HepG2 (cell line): ENCODE data around the gene CR1. TPM values are rescaled to one million over a fixed set of nuclear protein-coding genes. Genes with fewer than 3 reads are reported as not detected.

Experiments
- ATAC-seq: fragments of 200-7000 bp; cut with Tn5 transposase; 3 replicates; pipeline ENCODE4 v1.9.1; 2020; ENCODE audit warnings: mild to moderate bottlenecking, moderate library complexity
- BruUV-seq: library from RNA; stranded (reverse); fragments of 400-500 nt; replicated peaks from 2 replicates; lab custom pipeline; 2021; lab: Mats Ljungman, UMichigan
- CTCF ChIA-PET: fragments of 300-600 bp; formaldehyde crosslinking; extraction: SDS; loops from one replicate; lab custom pipeline; 2021; ENCODE audit warnings: low total read pairs, inconsistent platforms, low intra/inter-chr PET ratio; lab: Yijun Ruan, JAX
- POLR2A ChIA-PET: fragments of 350-600 bp; sonication (Branson Sonifier 250); formaldehyde crosslinking; loops from one replicate; lab custom pipeline; 2020; ENCODE audit warnings: antibody characterized with exemption, inconsistent platforms; lab: Yijun Ruan, JAX
- DNase-seq: peaks from one replicate; pipeline ENCODE4 v3.0.0-alpha.2; 2015; ENCODE audit warnings: low spot score
- FAIRE-seq: peaks from 3 replicates; lab custom pipeline; 2011; peaks lifted over from hg19 to GRCh38; lab: Jason Lieb, UNC
- H2AFZ ChIP-seq: one replicate; pipeline ENCODE4 v1.6.1; 2011; ENCODE audit warnings: low read length, inconsistent platforms
- H3K27ac ChIP-seq: fragments of 300-600 bp; 3 replicates; pipeline ENCODE4 v1.8.0; 2011; ENCODE audit warnings: mixed run types, mild to moderate bottlenecking, mixed read lengths, low read length, inconsistent platforms; ENCODE audit not compliant: insufficient read depth; ENCODE audit errors: extremely low read length
- H3K27me3 ChIP-seq, 2 experiments: fragments of 200-600 bp in 1 of 2; 2 replicates in 1 of 2; 3 replicates in 1 of 2; pipeline versions ENCODE4 v1.6.0 to v1.8.0; 2011; ENCODE audit warnings: low read length in 2 of 2, mild to moderate bottlenecking in 2 of 2, moderate library complexity in 2 of 2, inconsistent platforms in 1 of 2; ENCODE audit not compliant: insufficient read depth in 2 of 2, control insufficient read depth in 1 of 2
- H3K36me3 ChIP-seq, 2 experiments: fragments of 200-600 bp in 1 of 2; replicated peaks in 1 of 2; 2 replicates in 1 of 2; 3 replicates in 1 of 2; pipeline versions ENCODE4 v1.5.1 to v1.8.0; 2011; ENCODE audit warnings: low read length in 2 of 2, inconsistent platforms in 1 of 2; ENCODE audit not compliant: insufficient read depth in 2 of 2, control insufficient read depth in 1 of 2
- H3K4me1 ChIP-seq: 2 replicates; pipeline ENCODE4 v1.5.1; 2012; ENCODE audit warnings: low read length, inconsistent platforms; ENCODE audit not compliant: insufficient read depth
- H3K4me2 ChIP-seq: 2 replicates; pipeline ENCODE4 v1.6.0; 2011; ENCODE audit warnings: low read depth, low read length, inconsistent platforms
- H3K4me3 ChIP-seq, 3 experiments: fragments of 200-600 bp in 1 of 3; sonication (generic), shearing (Covaris generic) in 1 of 3; replicated peaks in 1 of 3; 2 replicates each; pipeline ENCODE4 v1.5.1; 2011 to 2016; ENCODE audit warnings: low read length in 3 of 3, inconsistent platforms in 2 of 3, low read depth in 2 of 3, mild to moderate bottlenecking in 2 of 3, control low read depth in 1 of 3, mixed read lengths in 1 of 3; ENCODE audit not compliant: insufficient read depth in 1 of 3
- H3K79me2 ChIP-seq: one replicate; pipeline ENCODE4 v1.6.1; 2011; ENCODE audit warnings: low read length, inconsistent platforms; ENCODE audit not compliant: insufficient read depth
- H3K9ac ChIP-seq: 2 replicates; pipeline ENCODE4 v1.6.0; 2011; ENCODE audit warnings: mild to moderate bottlenecking, low read depth, low read length, inconsistent platforms; ENCODE audit not compliant: insufficient read depth
- H3K9me3 ChIP-seq: 2 replicates; pipeline ENCODE4 v1.5.1; 2012; ENCODE audit warnings: mild to moderate bottlenecking, low read length
- H4K20me1 ChIP-seq: 2 replicates; pipeline ENCODE4 v1.6.0; 2011; ENCODE audit warnings: inconsistent platforms, mild to moderate bottlenecking, low read length, moderate library complexity; ENCODE audit not compliant: insufficient read depth
- BORCS8-MEF2B ChIP-seq: sonication (generic); formaldehyde crosslinking; IDR thresholded peaks from 2 replicates; pipeline ENCODE4 v1.8.0; 2022; ENCODE audit warnings: mild to moderate bottlenecking, missing genetic modification reagents
- CAMTA2 ChIP-seq: sonication (generic); formaldehyde crosslinking; IDR thresholded peaks from 2 replicates; pipeline ENCODE4 v1.4.0; 2020; ENCODE audit warnings: mild to moderate bottlenecking, missing genetic modification reagents, borderline replicate concordance
- CBX5 ChIP-seq: sonication (generic); formaldehyde crosslinking; IDR thresholded peaks from 2 replicates; pipeline ENCODE4 v1.4.0; 2020; ENCODE audit warnings: missing genetic modification reagents, borderline replicate concordance
- CTCF ChIP-seq: sonication (generic); formaldehyde crosslinking; IDR thresholded peaks from 2 replicates; pipeline ENCODE4 v1.5.0; 2020; ENCODE audit warnings: mild to moderate bottlenecking, missing genetic modification reagents, moderate library complexity
- NCOA5 ChIP-seq: sonication (generic); formaldehyde crosslinking; IDR thresholded peaks from 2 replicates; pipeline ENCODE4 v1.4.0; 2020; ENCODE audit warnings: missing genetic modification reagents
- NR0B2 ChIP-seq: sonication (generic); formaldehyde crosslinking; IDR thresholded peaks from 2 replicates; pipeline ENCODE4 v1.4.0; 2020; ENCODE audit warnings: mild to moderate bottlenecking, missing genetic modification reagents
- NR3C1 ChIP-seq: sonication (generic); formaldehyde crosslinking; IDR thresholded peaks from 2 replicates; pipeline ENCODE4 v1.4.0; 2020; ENCODE audit warnings: missing genetic modification reagents
- RAD21 ChIP-seq: fragments of 450-650 bp; formaldehyde crosslinking; IDR thresholded peaks from 2 replicates; pipeline ENCODE4 v1.5.0; 2020; ENCODE audit warnings: mild to moderate bottlenecking
- SIN3B ChIP-seq: fragments of 150-350 bp; IDR thresholded peaks from 2 replicates; pipeline ENCODE4 v1.6.1; 2014; ENCODE audit warnings: low read length
- SMC3 ChIP-seq: IDR thresholded peaks from 2 replicates; pipeline ENCODE4 v1.6.1; 2011; ENCODE audit warnings: low read length, improper control_type of control experiment
- STAG1 ChIP-seq: sonication (generic); formaldehyde crosslinking; IDR thresholded peaks from 2 replicates; pipeline ENCODE4 v1.4.0; 2020; ENCODE audit warnings: missing genetic modification reagents
- ZNF337 ChIP-seq: sonication (generic); formaldehyde crosslinking; IDR thresholded peaks from 2 replicates; pipeline ENCODE4 v1.5.1; 2020; ENCODE audit warnings: missing genetic modification reagents, low read depth, mild to moderate bottlenecking, borderline replicate concordance
- ZNF33A ChIP-seq: sonication (generic); formaldehyde crosslinking; IDR thresholded peaks from 2 replicates; pipeline ENCODE4 v1.5.1; 2020; ENCODE audit warnings: missing genetic modification reagents, mild to moderate bottlenecking, moderate library complexity, borderline replicate concordance
- ZNF569 ChIP-seq: sonication (generic); formaldehyde crosslinking; IDR thresholded peaks from 2 replicates; pipeline ENCODE4 v1.5.0; 2020; ENCODE audit warnings: mild to moderate bottlenecking, missing genetic modification reagents, moderate library complexity, borderline replicate concordance
- ZNF678 ChIP-seq: sonication (generic); formaldehyde crosslinking; IDR thresholded peaks from 2 replicates; pipeline ENCODE4 v1.4.0; 2020; ENCODE audit warnings: mild to moderate bottlenecking, missing genetic modification reagents
- ZNF713 ChIP-seq: sonication (generic); formaldehyde crosslinking; IDR thresholded peaks from 2 replicates; pipeline ENCODE4 v1.4.0; 2020; ENCODE audit warnings: mild to moderate bottlenecking, missing genetic modification reagents
- WGBS: methylation state at CpG from one replicate; pipeline ENCODE4 v1.1.6; 2017; ENCODE audit warnings: low lambda C conversion rate; 5-methylcytosine and 5-hydroxymethylcytosine counted together
- in situ Hi-C: cut with HindIII; loops from 2 replicates; pipeline ENCODE4 v1.10.0; 2017; ENCODE audit warnings: low pct_unique_long_range_greater_than_20kb; ENCODE audit not compliant: extremely low pct_ligation_motif_present
- intact Hi-C: fragments of 100-400 bp; cut with micrococcal nuclease; formaldehyde crosslinking; loops from one replicate; pipeline ENCODE4 v1.10.0; 2022; ENCODE audit not compliant: unreplicated experiment
- polyA plus RNA-seq, 8 experiments: library from polyadenylated mRNA; depleted of rRNA in 3 of 8; stranded (reverse) in 7 of 8; unstranded in 1 of 8; fragments of >200 nt; fragmentation: Illumina TruSeq in 4 of 8; extraction: Trizol in 4 of 8; gene quantifications; 2 replicates each; pipeline versions ENCODE4 v1.2.1 to v1.2.3, GENCODE V29; 2011 to 2016; ENCODE audit warnings: low read depth in 4 of 8, missing spikeins in 1 of 8, mixed read lengths in 1 of 8; ENCODE audit not compliant: insufficient read depth in 1 of 8
- total RNA-seq, 5 experiments: library from RNA; depleted of rRNA; stranded (reverse); fragments of >200 nt; fragmentation: Illumina TruSeq; extraction: Trizol; gene quantifications; 2 replicates each; pipeline ENCODE4 v1.2.3, GENCODE V29; 2016; ENCODE audit warnings: low read depth in 1 of 5
- TF ChIP-seq, protein P1 (sequence below): sonication (generic); formaldehyde crosslinking; IDR thresholded peaks from 2 replicates; pipeline ENCODE4 v1.8.1; 2023; ENCODE audit warnings: mild to moderate bottlenecking, missing genetic modification reagents

The CR1 gene
- total and polyA plus RNA-seq, 2 of the 13 experiments (the other 11 are each of a cell fraction or from before 2014, with no cell fraction given): not detected

- TF ChIP-seq SIN3B (no peak), CAMTA2 (CRISPR knock-in tag) (no peak), NR0B2 (CRISPR knock-in tag) (no peak), RAD21 (CRISPR knock-in tag) (0 out of 2 replicates have a peak, but pooled peaks have one; percentile 25), CTCF (CRISPR knock-in tag) (peak; percentile 63), NR3C1 (CRISPR knock-in tag) (no peak), BORCS8-MEF2B (CRISPR knock-in tag) (no peak), NCOA5 (no peak), STAG1 (CRISPR knock-in tag) (peak; percentile 46), ZNF678 (CRISPR knock-in tag) (no peak), ZNF33A (no peak), ZNF713 (CRISPR knock-in tag) (no peak), SMC3 (peak; percentile 55), CBX5 (CRISPR knock-in tag) (no peak), ZNF569 (CRISPR knock-in tag) (no peak), ZNF337 (no peak)
- TF ChIP-seq, protein P1, sequence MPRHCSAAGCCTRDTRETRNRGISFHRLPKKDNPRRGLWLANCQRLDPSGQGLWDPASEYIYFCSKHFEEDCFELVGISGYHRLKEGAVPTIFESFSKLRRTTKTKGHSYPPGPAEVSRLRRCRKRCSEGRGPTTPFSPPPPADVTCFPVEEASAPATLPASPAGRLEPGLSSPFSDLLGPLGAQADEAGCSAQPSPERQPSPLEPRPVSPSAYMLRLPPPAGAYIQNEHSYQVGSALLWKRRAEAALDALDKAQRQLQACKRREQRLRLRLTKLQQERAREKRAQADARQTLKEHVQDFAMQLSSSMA (CRISPR knock-in tag): no peak
- TF ChIP-seq, all 625 proteins: peak for 4
- Histone ChIP-seq H2AFZ (no peak overlapping the region), H3K27ac (no peak overlapping the region), H3K36me3 (no peaks in the 10 kb centered on the region), H3K4me2 (no peak overlapping the region), H3K4me3 (no peak overlapping the region), H3K4me1 (no peaks in the 10 kb centered on the region), H4K20me1 (no peaks in the 10 kb centered on the region), H3K79me2 (no peaks in the 10 kb centered on the region), H3K9ac (no peak overlapping the region), H3K9me3 (no peaks in the 10 kb centered on the region), H3K27me3 (no peaks in the 10 kb centered on the region)
- in situ Hi-C loops: no loop called here
- CTCF ChIA-PET: interaction anchor here (1.0 to 2.3 kb wide), 2 partner anchors 16 to 41 kb away, joined by 3 to 17 read pairs; no protein-coding TSS in a partner anchor
- intact Hi-C loops: loop anchor here (1.0 to 2.0 kb wide), 2 partner anchors 41 to 79 kb away; no protein-coding TSS in a partner anchor
- peak; percentile 66 for FAIRE-seq
- POLR2A ChIA-PET: no interaction called here
- 27% methylated on average over 6 of the region's 7 CpGs for WGBS
- peak; percentile 35 for DNase-seq
- peak; percentile 94 for ATAC-seq
- BruUV-seq: no TSS peak
Measured at GRCh38 chr1:207619871-207620542, 124.0 kb downstream of the CR1 start.
